ENCODE measurements around the gene RGL3.
"Not testable (repeated sequence)": the region's sequence is repeated elsewhere in the genome, so short reads cannot be mapped to it uniquely, and the experiment has no call there.

RGL3 gene, protein sequence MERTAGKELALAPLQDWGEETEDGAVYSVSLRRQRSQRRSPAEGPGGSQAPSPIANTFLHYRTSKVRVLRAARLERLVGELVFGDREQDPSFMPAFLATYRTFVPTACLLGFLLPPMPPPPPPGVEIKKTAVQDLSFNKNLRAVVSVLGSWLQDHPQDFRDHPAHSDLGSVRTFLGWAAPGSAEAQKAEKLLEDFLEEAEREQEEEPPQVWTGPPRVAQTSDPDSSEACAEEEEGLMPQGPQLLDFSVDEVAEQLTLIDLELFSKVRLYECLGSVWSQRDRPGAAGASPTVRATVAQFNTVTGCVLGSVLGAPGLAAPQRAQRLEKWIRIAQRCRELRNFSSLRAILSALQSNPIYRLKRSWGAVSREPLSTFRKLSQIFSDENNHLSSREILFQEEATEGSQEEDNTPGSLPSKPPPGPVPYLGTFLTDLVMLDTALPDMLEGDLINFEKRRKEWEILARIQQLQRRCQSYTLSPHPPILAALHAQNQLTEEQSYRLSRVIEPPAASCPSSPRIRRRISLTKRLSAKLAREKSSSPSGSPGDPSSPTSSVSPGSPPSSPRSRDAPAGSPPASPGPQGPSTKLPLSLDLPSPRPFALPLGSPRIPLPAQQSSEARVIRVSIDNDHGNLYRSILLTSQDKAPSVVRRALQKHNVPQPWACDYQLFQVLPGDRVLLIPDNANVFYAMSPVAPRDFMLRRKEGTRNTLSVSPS
- total RNA-seq, result 0.21 to 4.6 (median 1.8) reads per million in 18 experiments

DNA sequence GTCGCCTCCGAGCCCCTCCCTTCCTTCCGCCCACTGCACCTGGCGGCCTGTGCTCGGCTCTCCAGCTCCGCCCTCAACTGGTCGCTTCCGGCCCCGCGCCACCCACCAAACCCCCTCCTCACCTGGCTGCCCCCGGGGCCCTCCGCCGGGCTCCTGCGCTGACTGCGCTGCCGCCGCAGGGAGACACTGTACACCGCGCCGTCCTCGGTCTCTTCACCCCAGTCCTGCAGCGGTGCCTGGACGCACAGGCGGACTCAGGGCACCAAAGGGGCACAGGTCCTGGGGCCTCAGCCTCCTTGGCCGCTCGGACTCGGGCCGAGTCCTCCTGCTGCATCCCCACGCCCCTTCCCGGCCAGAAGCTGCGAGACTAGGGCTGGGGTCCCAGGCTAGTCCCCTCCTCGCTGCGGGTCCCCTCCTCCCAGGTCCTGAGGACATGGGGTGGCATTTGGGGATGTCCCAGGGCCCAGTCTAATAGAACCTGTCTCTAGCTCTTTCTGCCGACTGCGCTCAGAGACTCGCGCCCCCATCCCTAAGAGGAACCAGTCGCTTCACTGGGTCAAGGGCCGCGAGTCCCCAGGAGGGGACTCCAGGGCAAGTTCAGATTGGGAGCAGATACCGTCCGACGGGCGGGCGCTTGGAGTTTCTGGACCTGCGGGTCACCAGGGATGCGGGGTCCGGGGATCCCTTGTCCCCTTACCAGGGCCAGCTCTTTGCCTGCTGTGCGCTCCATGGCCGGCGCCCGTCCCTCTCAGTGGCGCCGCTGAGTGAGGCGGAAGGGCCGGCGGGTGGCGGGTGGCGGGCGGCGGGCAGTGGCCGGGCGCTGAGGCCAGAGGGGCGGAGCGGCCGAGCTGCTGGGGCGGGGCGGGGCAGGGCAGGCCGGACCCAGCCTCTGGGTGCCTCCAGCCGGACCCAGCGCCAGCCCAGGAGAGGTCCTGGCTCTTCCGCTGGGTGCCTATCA lies at the start of gene RGL3:
RGL3 (minus strand) TSS at position 766 of the 958 bp plus-strand sequence; CDS start at position 730, 36 bp downstream.
- peak; percentile 22 to 32 for DNase-seq

DNA sequence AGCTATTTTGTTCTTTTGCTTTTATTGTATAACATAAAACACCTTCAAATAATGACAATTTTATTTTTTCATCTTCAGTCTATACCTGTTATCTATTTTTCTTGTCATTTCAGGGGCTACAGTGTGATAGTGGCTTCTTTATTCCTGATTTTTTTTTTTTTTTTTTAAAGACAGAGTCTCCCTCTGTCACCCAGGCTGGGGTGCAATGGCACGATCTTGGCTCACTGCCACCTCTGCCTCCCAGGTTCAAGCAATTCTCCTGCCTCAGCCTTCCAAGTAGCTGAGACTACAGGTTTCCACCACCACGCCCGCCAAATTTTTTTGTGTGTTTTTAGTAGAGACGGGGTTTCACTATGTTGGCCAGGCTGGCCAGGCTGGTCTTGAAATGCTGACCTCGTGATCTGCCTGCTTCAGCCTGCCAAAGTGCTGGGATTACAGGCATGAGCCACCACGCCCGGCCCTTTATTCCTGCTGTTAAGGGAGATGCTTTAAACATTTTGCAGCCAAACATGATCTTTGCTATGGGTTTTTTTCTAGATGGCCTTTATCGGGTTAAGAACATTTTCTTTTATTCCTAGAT lies 49.2 kb upstream of the RGL3 start:
- not testable (repeated sequence) for DNase-seq

DNA sequence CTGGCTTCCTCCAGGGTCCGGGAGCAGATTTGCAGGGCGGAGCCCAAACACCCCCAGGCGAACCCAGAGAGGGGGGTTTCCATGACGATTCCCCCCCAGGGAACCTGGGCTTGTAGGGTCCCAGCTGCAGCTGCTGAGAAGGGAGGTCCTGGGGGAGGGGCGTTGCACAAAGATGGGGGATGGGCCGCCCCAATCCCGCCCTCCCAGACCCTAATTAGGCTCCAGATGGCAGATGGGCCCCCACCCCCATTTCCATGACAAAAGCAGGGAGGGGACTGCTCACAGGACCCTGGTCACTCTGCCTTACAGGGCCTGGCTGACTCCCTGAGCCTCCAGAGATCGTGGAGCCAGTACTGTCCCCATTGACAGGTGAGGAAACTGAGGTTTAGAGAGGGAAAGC lies 46.5 kb upstream of the RGL3 start:
- DNase-seq, result no peak

GRCh38 chr19:11464333-11465265 lies 45.5 kb upstream of the RGL3 start:
- no peak for DNase-seq

GRCh38 chr19:11463391-11463790 lies 44.3 kb upstream of the RGL3 start:
- no peak for DNase-seq

- no peak for DNase-seq
Measured at GRCh38 chr19:11461453-11461852, 42.3 kb upstream of the RGL3 start.

- DNase-seq, result no peak
Measured at GRCh38 chr19:11460207-11460606, 41.1 kb upstream of the RGL3 start.

DNA sequence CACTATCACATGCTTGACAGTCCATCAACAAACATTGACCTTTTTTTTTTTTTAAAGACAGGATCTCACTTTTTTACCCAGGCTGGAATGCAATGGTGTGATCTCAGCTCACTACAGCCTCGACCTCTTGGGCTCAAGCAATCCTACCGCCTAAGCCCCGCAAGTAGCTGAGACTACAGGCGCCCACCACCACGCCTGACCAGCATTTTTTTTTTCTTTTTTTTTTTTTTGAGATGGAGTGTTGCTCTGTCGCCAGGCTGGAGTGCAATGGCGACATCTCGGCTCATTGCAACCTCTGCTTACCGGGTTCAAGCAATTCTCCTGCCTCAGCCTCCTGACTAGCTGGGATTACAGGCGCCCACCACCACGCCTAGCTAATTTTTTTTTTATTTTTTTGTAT lies 39.8 kb upstream of the RGL3 start:
- DNase-seq, result not testable (repeated sequence)

DNA sequence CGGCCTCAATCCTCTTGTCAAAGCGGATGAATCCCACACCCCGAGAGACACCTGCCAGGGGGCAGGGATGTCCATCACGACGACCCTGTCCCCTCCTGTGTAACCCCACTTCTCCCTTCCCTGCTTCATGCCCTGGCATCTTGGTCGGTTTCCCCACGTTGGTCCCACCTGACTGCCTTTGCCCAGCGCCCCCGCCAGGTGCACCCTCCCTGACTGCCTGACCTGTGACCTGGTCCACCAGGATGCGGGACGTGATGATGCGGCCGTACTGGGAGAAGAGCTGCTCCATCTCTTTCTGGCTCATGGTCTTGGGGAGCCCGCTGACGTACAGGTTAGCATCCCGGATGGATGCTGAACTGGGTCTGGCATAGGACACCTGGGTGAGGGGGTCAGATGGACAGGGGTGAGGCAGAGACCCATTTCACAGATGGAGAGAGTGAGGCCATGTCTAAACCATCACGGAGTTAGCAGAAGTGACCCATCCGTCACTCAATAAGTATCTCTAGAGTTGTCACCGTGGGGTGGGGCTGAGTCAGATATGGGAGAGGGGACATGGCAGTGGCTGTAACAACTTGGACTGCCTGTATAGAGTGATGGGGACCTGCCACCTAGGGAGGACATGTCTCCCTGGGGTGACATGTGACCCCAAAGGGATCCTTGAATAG lies 39.3 kb upstream of the RGL3 start:
- no peak for DNase-seq

GRCh38 chr19:11457831-11458230 lies 38.7 kb upstream of the RGL3 start:
- DNase-seq, result no peak

DNA sequence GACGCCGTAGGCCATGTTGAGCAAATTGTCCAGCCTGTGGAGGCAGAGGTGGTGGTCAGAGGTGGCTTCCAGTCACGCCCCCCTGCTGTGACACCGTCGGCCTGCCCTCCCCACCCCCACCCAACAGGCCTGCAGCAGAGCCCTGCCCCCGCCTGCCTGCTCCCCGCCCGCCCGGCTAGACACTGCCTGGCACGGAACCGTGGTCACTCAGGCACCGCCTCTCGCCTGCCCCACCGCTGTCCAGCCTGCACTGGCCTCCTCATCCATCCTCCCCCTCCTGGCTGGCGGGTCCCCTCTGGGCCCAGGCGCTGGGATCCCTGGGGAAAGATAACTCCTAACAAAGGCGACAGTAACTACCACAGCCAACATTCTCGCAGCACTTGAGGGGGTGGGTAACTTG lies 38.0 kb upstream of the RGL3 start:
- no peak for DNase-seq

GRCh38 chr19:11456659-11457058 lies 37.5 kb upstream of the RGL3 start:
- DNase-seq, result no peak

DNA sequence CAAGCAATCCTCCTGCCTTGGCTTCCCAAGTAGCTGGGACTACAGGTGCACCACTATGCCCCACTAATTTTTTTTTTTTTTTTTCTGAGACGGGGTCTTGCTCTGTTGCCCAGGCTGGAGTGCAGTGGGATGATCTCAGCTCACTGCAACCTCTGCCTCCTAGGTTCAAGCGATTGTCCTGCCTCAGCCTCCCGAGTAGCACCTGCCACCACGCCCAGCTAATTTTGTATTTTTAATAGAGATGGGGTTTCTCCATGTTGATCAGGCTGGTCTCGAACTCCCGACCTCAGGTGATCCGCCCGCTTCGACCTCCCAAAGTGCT lies 36.1 kb upstream of the RGL3 start:
- not testable (repeated sequence) for DNase-seq

DNA sequence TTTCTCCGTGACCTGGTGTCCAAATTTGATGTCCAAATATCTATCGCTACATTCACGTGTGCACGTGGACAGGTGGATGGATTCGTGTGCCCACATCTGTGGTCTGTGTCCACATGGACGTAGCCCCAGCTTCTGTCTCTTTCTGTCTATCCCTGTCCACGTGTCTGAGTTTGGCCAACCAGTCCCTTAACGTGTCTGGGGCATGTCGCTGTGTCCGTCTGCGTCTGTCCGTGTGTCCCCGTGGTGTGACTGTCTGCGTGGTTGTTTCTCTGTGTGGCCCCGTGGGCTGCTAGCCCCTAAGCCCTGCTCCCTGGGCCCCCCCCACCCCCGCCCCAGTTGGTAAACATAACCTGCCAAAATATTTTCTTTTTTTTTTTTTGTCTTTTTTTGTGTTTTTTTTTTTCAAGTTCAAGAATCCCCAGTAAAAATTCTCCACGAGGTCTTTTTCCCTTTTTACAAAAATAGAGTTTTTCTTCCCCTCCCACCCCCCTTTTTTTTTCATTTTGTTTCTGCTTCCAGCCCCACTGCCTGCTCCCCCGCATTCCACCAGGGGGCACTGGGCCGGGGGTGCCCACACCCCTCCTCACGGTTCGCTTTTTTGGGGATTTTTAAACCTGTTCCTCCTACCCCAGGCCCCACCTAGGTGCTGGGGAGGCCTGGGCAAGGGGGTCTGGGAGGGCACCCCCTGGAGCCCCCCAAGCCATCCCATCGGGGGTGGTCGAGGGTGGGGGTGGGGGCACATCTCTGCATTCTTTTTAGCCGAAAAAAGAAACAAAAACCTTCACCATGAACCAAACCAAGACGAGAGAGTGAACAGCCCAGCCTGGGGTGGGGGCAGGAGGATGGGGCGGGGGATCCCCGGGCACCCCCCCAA lies 34.6 kb upstream of the RGL3 start:
- DNase-seq, result no peak

- DNase-seq, result no peak
Measured at GRCh38 chr19:11452620-11453310, 33.7 kb upstream of the RGL3 start.

DNA sequence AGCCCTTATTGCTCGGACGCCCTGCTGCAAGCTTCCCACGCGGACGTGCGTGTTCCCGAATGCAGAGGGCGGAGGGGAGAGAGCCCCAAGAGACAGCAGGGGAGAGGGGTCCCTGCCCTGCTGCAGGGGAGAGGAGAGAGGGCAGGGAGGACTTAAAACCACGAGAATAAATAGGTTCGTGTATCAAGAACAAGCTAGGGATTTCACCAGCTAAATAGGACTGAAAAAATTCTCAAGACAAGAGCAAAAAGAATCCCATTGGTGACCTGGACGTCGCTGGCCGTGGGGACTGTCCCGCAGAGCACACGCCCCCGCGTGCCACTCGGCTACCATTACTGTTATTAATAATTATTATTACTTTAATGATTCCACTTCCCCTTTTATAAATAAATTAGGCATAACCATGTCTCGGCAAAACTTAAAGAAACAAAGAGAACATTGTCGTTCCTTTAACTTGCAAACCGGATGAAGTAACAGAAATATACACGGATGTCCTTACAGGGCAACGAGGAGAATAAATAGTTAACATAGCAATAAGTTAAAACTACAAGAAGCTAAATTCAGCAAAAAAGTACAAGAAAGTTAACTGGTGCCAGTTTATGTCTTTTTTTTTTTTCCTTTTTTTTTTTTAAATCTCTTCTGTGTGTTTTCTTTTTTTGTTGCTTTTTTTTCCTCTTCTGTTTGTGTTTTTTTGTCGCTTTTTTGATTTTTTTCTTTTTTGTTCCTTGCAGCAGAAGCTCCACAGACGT lies 32.9 kb upstream of the RGL3 start:
- DNase-seq, result no peak

DNA sequence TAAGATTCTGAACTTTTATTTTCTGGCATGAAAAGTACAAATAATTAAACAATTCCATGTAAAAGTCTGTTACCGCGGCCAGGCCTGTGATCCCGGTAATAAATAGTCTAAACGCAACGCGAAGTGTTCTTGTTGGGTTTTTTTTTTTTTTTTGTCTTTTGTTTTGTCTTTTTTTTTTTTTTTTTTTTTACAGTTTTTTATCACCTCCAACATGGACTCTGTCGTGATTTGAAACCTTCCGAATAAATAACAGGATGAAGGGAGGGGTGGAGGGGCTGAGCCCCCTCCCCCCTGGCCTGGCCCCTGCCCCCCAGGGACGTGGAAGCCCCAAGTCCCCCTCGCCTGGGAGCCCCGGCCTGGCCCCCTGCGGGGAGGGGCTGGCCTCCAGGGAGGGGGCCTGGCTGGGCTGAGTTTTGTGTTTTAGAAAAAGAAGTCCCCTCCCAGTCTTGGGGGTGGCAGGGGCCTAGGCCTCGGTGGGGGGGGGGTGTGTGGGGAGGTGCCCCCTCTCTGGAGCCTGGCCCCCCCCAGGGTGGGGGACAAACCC lies 32.3 kb upstream of the RGL3 start:
- DNase-seq, result no peak
